ENCODE data around the gene HASPIN. TPM values are rescaled to one million over a fixed set of nuclear protein-coding genes. Genes with fewer than 3 reads are reported as not detected.
A peak's percentile ranks its signal among the peaks of the same experiment; 100 is the strongest.

Gene HASPIN
- total and polyA plus RNA-seq, 2 of the 8 experiments (the other 6 are each of a cell fraction or from before 2014, with no cell fraction given): 7.8 to 29.5 TPM

DNA sequence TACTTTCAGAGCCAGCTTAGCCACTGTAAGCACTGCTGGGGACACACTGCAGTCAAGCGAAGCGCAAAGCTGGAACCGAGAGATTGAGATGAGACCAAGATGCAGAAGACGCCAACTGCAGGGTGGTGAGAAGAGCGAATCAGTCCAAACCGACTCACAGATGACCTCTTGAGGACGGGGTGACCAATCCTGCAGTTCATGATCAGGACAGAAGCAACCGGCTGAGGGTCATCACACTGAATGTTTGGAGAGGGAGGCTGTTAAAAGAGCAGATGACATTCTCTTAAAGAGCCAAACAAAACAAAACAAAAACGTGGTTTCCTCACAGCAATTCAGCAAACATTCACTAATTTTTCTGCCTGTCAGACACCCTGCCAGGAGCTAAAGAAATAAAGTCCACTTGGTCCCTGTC is 8.5 kb downstream of the HASPIN start:
- H3K4me2 ChIP-seq (ENCODE audit: insufficient read depth in 1 of 2, low read depth in 2 of 2, low read length in 2 of 2): no peak overlapping the region
- no peaks in the 10 kb centered on the region for H3K23me2 ChIP-seq (ENCODE audit: low read depth, low read length)
- peaks cover 0 to 6% of the 10 kb centered on the region in 2 experiments; a peak in 1 of 4 replicates for H3K79me2 ChIP-seq (ENCODE audit: control insufficient read depth in 1 of 2, insufficient read depth in 2 of 2, low read length in 2 of 2)
- H3K56ac ChIP-seq (replicated peaks; ENCODE audit: insufficient read length, low read depth, low read length): no peak overlapping the region
- FAIRE-seq: no peak
- H3K4ac ChIP-seq (replicated peaks; ENCODE audit: insufficient read length, low read depth, low read length): no peak overlapping the region
- H3K79me1 ChIP-seq (ENCODE audit: low read depth, low read length): 0 out of 2 replicates have a peak, but pooled peaks cover 2% of the 10 kb centered on the region
- no peak overlapping the region for H2BK5ac ChIP-seq (ENCODE audit: low read depth, low read length)
- peaks cover 0 to 1% of the 10 kb centered on the region in 2 experiments for H4K20me1 ChIP-seq (replicated peaks in 1 of 2; ENCODE audit: control insufficient read depth in 1 of 2, insufficient read depth in 2 of 2, low read length in 2 of 2)
- no peak overlapping the region for H2BK120ac ChIP-seq (replicated peaks; ENCODE audit: low read depth, low read length)
- H2AFZ ChIP-seq (ENCODE audit: low read length): no peak overlapping the region
- H3K27me3 ChIP-seq (replicated peaks in 1 of 4; ENCODE audit: control insufficient read depth in 3 of 4, extremely low read depth in 1 of 4, insufficient read depth in 3 of 4, low read length in 3 of 4): no peaks in the 10 kb centered on the region
- H3K36me3 ChIP-seq (ENCODE audit: control insufficient read depth in 2 of 4, insufficient read depth in 4 of 4, low read length in 3 of 4): peaks cover 0 to 8% (median 4%) of the 10 kb centered on the region in 4 experiments; a peak in 4 of 8 replicates
- no peak overlapping the region for H3K27ac ChIP-seq (ENCODE audit: low read depth, low read length)
- peaks cover 0 to 6% (median 0%) of the 10 kb centered on the region in 4 experiments; a peak in 2 of 7 replicates for H3K4me1 ChIP-seq (replicated peaks in 1 of 4; ENCODE audit: control insufficient read depth in 3 of 4, insufficient read depth in 4 of 4, low read length in 3 of 4)
- no peak overlapping the region for H3K18ac ChIP-seq (ENCODE audit: extremely low read depth, low read length)
- H3K23ac ChIP-seq (ENCODE audit: insufficient read length): no peak overlapping the region
- no peak overlapping the region for H3K4me3 ChIP-seq (ENCODE audit: extremely low read depth in 1 of 4, insufficient read depth in 2 of 4, low read depth in 3 of 4, low read length in 4 of 4)
- H3K14ac ChIP-seq (ENCODE audit: insufficient read length): no peak overlapping the region
- no peak overlapping the region for H2AK5ac ChIP-seq (ENCODE audit: low read depth, low read length)
- no peak overlapping the region for H2BK15ac ChIP-seq (ENCODE audit: low read length)
- H3K9me3 ChIP-seq (ENCODE audit: insufficient read depth in 2 of 2, low read depth in 1 of 2, low read length in 1 of 2): no peaks in the 10 kb centered on the region
- no peak overlapping the region for H4K91ac ChIP-seq (replicated peaks; ENCODE audit: insufficient read length, low read length)
- no peak for DNase-seq (ENCODE audit: low read depth in 1 of 2, low spot score in 2 of 2)
- ChIA-PET CTCF (ENCODE audit: partially characterized antibody) (interaction anchor here (0.6 to 7.6 kb wide), 10 partner anchors 9 to 169 kb away, joined by 3 to 81 read pairs (median 3); no protein-coding TSS in a partner anchor), POLR2A (ENCODE audit: partially characterized antibody) (interaction anchor here (0.6 to 1.6 kb wide), 2 partner anchors 9 to 99 kb away, joined by 3 to 5 read pairs; partner anchors contain the start of gene HASPIN)
- WGBS, 2 experiments (ENCODE audit: extremely low coverage in 1 of 2, insufficient coverage in 1 of 2, insufficient read length in 1 of 2, insufficient replicate concordance in 2 of 2, low coverage in 1 of 2, low lambda C conversion rate in 2 of 2, missing lambda C conversion rate in 1 of 2): 80% methylated on average over 9 of the region's 9 CpGs; no CpG with 5 or more reads in 1 of the 2 experiments
- 0 out of 2 replicates have a peak overlapping the region, but pooled peaks have one; percentile 34 for H2BK20ac ChIP-seq (ENCODE audit: low read length)
- H4K5ac ChIP-seq (ENCODE audit: insufficient read length, low read depth, low read length): no peak overlapping the region
- 0 out of 2 replicates have a peak overlapping the region, but pooled peaks have one; percentile 60 for H2BK12ac ChIP-seq (ENCODE audit: low read depth, low read length)
- H4K8ac ChIP-seq (ENCODE audit: extremely low read depth, insufficient read depth, low read length): no peak overlapping the region
- no peak overlapping the region for H3K9ac ChIP-seq (replicated peaks in 1 of 4; ENCODE audit: extremely low read depth in 1 of 4, low read depth in 3 of 4, low read length in 3 of 4)
- no peak for TF ChIP-seq EP300 (IDR thresholded peaks at IDR 0.05; ENCODE audit: borderline replicate concordance in 1 of 2, low read depth in 2 of 2, low read length in 2 of 2)
- no peak for TF ChIP-seq SIX5 (IDR thresholded peaks at IDR 0.05; ENCODE audit: low read depth, low read length)
- TF ChIP-seq ZNF274 (IDR thresholded peaks at IDR 0.05; ENCODE audit: borderline replicate concordance, extremely low read depth, low read length): no peak
- TF ChIP-seq SIN3A (conservative IDR thresholded peaks at IDR 0.05 in 1 of 2, IDR thresholded peaks at IDR 0.05 in 1 of 2; ENCODE audit: low read depth in 1 of 2, low read length in 2 of 2): no peak
- no peak for TF ChIP-seq JUND (IDR thresholded peaks at IDR 0.05; ENCODE audit: low read length)
- no peak for TF ChIP-seq GTF2F1 (IDR thresholded peaks at IDR 0.05; ENCODE audit: borderline replicate concordance, low read depth, low read length)
- TF ChIP-seq CTBP2 (IDR thresholded peaks at IDR 0.05; ENCODE audit: borderline replicate concordance, insufficient read depth, insufficient read length, low read length): no peak
- TF ChIP-seq KDM5A (IDR thresholded peaks at IDR 0.05; ENCODE audit: low read length): no peak
- no peak for TF ChIP-seq TEAD4 (IDR thresholded peaks at IDR 0.05; ENCODE audit: low read depth, low read length)
- no peak for TF ChIP-seq CBX8 (IDR thresholded peaks at IDR 0.05; ENCODE audit: borderline replicate concordance, low read depth, low read length)
- TF ChIP-seq POLR2AphosphoS5 (IDR thresholded peaks at IDR 0.05; ENCODE audit: low read depth, low read length): no peak
- no peak for TF ChIP-seq MAFK (IDR thresholded peaks at IDR 0.05; ENCODE audit: low read depth, low read length)
- no peak for TF ChIP-seq HDAC2 (IDR thresholded peaks at IDR 0.05; ENCODE audit: borderline replicate concordance in 1 of 2, low read depth in 2 of 2, low read length in 2 of 2)

All from H1 (cell line).